HG03565 (cell line): ENCODE measurements around the gene ATF5.

Experiments
- ATAC-seq: cut with Tn5 transposase; IDR thresholded peaks from one replicate; pipeline ENCODE4 v1.9.1; 2021; ENCODE audit warnings: mild to moderate bottlenecking, moderate library complexity; ENCODE audit not compliant: unreplicated experiment

The ATF5 gene

DNA sequence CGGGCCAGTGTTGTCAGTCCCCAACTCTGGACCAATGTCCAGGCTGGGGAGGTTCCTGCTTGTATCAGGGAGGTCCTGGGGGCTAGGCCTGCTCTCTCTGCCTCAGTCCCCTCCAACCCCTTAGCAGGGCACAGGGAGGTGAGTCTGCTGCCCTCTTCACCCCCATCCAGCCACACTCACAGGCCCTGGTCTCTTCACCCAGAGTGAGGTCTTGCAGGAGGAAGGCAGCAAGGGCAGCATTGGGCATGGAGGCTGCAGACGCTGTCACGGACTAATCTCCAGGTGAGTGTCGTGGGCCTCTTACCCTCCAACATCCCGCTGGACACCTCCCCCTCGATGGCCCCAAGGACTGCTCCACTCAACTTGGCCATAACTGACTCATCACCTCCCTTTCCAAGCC, 43.8 kb downstream of the ATF5 start:
- no peak for ATAC-seq

DNA sequence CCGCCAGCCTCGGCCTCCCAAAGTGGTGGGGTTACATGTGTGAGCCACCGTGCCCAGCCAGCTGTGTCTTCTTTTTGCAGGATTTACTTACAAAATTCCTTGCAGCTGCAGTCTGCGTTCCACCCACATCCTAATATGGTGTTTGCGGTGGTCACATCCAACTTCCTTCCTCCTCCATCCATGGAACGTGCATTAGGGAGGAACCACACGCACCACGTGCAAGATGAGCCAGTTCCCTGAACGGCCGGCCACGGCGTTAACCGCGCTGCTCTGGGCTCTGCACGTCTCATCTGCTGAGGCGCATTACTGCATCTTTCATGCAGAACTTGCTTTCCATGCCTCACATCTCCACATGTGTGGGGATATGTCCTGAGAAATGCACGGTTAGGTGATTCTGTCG, 45.0 kb downstream of the ATF5 start:
- no peak for ATAC-seq

DNA sequence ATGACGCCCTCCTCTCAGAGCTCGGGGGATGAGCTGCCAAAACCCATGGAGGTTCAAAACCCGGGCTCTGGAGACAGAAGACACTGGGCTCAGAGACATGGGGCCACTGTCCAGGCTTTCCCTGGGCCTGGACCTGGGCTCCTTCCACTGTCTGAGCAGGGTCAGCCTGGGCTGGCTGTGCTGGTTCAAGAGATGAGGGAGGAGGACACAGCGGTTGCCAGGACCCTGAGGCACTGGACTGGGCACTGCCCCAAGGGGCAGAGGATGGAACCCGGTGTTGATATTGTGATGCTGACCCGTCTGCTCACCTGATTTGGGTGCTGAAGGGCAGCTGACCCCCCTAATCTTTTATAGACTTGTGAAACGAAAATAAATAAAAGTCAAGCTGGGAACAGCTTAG, 46.0 kb downstream of the ATF5 start:
- ATAC-seq: no peak

DNA sequence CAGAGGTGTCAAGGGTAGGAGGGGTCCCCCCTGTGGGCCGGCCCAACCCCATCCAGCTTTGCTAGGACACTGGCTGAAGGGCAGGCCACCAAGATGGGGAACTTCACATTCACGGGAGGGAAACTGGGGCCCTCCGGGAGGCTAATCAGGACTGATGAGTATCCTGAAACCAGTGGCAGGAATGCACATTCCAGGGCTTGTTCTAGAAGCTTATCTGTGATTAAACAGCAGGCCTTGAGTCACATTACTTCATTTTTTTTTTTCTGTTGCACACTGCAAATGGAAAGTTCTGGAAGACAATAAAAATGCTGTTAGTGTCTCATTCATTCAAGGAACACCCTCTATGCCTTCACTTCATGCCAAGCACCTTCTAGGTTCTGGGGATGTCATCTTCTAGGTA, 47.5 kb downstream of the ATF5 start:
- ATAC-seq: no peak

DNA sequence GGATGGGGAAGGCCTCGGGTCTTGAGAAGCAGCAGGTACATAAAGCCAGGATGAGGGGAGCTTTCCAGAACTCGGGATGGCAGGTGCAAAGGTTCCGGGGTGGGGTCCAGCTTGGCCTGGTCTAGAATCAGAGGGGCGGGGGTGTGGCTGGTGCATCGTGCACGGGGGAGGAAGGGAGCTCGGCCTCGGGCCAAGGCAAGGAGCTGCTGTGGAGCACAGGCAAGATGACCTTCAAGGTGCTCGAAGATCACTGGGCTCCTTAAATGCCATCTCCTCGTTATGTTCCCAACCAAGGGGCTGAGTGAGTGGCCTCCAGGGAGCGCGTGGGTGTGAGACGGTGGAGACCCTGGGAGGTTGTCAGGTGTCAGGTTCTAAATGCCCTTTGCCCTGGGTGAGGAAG, 48.1 kb downstream of the ATF5 start:
- no peak for ATAC-seq

DNA sequence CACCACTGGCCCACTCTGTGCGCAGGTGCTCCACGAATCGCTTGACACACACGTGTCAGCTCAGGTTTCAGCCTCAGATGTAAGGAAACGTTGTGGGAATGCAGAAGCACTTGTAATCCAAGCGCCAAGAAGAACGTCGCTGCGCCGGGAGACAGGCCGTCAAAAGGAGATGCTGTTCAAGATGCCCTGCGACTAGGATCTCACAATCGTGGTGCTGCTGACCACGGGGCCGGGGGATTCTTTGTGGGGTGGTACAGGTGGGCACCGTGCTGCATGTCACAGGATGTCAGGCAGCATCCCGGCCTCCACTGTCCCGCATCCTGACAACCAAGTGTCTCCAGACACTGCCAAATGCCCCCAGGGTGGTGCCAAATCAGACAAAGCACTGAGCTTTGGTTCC, 48.9 kb downstream of the ATF5 start:
- no peak for ATAC-seq

DNA sequence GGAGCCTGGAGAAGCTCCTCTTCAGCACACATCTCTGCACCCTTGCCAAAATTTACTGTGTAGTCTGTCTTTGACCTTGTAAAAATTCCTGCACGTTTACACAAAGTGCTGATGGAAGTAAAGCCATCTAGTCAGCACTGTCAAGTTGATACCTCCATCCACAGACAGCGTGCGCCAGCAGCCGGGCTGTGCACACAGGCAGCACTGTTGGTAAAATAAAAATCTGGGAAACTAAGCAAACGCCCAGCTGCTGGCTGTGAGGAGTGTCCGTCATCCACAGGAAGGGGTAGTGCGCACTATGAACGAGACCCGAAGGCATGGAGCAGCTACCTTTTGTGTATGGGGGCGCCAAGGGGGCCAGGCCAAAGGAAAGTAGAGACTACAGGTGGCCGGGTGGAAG, 49.3 kb downstream of the ATF5 start:
- no peak for ATAC-seq

DNA sequence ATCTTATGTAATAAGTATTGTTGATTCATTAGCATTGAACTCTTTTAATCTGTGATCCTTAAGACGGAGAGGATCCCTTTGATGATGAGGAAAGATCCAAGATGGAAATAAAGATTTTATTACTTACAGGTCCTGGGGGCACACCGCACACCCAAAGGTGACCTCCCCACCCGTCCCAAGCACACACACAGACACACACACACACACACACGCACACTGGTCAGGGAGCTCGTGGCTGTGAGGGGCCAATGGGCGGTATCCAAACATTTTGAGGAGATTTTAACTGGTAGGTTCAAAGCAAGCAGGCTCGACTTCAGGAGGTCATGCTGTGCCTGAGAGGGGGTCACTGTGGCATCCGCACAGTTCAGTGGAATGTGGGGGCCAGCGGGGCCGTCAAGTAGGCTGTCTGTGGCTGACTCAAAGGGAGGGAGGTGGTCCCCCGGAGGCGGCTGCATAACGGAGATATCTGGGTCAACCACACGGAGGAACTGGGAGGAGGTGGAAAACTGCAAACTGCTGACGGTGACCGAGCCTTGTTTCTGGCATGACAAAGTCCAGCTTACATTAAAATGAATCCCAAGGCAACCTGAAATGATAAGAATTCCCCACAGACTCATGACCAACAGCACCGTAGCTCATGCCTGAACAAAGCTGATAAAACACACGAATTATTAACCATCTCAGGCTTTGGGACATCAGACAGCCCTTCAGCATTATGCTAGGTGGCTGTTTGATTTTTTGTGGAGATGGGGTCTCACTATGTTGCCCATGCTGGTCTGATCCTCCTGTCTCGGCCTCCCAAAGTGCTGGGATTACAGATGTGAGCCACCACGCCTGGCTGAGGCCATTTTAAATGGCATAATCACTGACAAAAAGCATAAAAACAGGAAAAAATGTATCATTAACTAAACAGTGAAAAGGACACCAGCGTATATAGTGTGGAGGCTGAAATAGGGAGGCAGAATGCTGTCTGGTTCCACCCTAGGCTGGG, 52.9 kb downstream of the ATF5 start:
- no peak for ATAC-seq
